Ishikawa (cell line): ENCODE data around the gene GRPEL2.

Experiments
- CEBPB ChIP-seq: IDR thresholded peaks from 2 replicates; pipeline ENCODE4 v1.6.1; 2012
- CREB1 ChIP-seq: IDR thresholded peaks from 2 replicates; pipeline ENCODE4 v1.6.1; 2012; ENCODE audit warnings: low read depth
- EGR1 ChIP-seq: IDR thresholded peaks from 2 replicates; pipeline ENCODE4 v1.6.1; 2012
- EP300 ChIP-seq: IDR thresholded peaks from 2 replicates; pipeline ENCODE4 v1.6.1; 2012; ENCODE audit warnings: borderline replicate concordance
- FOXM1 ChIP-seq: IDR thresholded peaks from 2 replicates; pipeline ENCODE4 v1.6.1; 2012; ENCODE audit warnings: low read depth, borderline replicate concordance
- NFIC ChIP-seq: IDR thresholded peaks from 2 replicates; pipeline ENCODE4 v1.6.1; 2012
- RAD21 ChIP-seq: IDR thresholded peaks from 2 replicates; pipeline ENCODE4 v1.6.1; 2012; ENCODE audit warnings: low read depth
- REST ChIP-seq: IDR thresholded peaks from 2 replicates; pipeline ENCODE4 v1.6.1; 2012; ENCODE audit warnings: low read depth, mild to moderate bottlenecking
- TAF1 ChIP-seq: IDR thresholded peaks from 2 replicates; pipeline ENCODE4 v1.6.1; 2012; ENCODE audit warnings: low read depth, mild to moderate bottlenecking
- TCF12 ChIP-seq: IDR thresholded peaks from 2 replicates; pipeline ENCODE4 v1.6.1; 2012; ENCODE audit warnings: low read depth
- TEAD4 ChIP-seq: IDR thresholded peaks from 2 replicates; pipeline ENCODE4 v1.6.1; 2012
- USF1 ChIP-seq: IDR thresholded peaks from 2 replicates; pipeline ENCODE4 v1.6.1; 2012
- YY1 ChIP-seq: IDR thresholded peaks from 2 replicates; pipeline ENCODE4 v1.6.1; 2012; ENCODE audit warnings: low read depth
- ZBTB7A ChIP-seq: IDR thresholded peaks from 2 replicates; pipeline ENCODE4 v1.6.1; 2012; ENCODE audit warnings: low read depth
- TF ChIP-seq, protein P1 (sequence below): IDR thresholded peaks from 2 replicates; pipeline ENCODE4 v1.6.1; 2012

The GRPEL2 gene

DNA sequence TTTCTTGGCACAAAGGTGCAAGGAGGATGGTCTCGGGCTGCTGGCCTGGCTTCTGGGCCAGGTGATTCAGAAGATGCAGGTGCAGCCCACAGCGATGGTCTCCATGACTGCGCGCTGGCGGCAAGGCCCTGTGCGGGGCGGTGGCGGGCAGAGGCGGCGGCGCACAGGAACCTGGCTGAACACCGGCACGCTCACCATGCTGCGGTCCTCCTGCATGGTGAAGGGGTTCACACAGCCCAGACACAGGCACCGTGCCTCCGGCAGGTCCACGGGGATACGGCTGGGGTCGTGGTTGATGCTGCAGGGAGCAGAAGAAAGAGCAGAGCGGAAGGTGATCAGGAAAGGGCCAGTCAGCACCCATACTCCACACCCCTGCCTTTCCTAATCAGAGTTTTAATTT lies 29.0 kb downstream of the GRPEL2 start:
- TF ChIP-seq ZBTB7A, result no peak
- TF ChIP-seq USF1, result no peak
- no peak for TF ChIP-seq TCF12

DNA sequence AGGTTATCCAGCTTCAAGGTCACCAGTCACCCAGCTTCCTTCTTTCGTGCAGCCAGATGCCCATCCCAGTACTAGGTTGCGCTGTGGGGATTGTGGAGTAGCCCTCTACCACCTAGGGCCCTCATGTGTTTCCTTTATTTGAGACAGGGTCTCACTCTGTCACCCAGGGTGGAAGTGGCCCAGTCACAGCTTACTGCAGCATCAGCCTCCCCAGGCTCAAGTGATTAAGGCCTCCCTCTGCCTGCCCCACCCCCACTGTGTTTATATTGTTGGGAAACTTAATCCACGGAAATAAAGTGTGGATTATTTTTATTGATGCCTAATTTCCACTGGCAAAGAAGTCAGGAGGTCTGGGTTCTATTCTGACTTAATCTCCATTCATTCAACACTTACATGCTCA lies 29.5 kb downstream of the GRPEL2 start:
- TF ChIP-seq TCF12 (no peak), EP300 (no peak), YY1 (no peak), USF1 (no peak), TEAD4 (no peak), FOXM1 (no peak), CREB1 (no peak), RAD21 (no peak), EGR1 (no peak), TAF1 (no peak), CEBPB (no peak), NFIC (no peak), ZBTB7A (no peak)
- TF ChIP-seq, protein P1, sequence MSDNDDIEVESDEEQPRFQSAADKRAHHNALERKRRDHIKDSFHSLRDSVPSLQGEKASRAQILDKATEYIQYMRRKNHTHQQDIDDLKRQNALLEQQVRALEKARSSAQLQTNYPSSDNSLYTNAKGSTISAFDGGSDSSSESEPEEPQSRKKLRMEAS, result no peak

DNA sequence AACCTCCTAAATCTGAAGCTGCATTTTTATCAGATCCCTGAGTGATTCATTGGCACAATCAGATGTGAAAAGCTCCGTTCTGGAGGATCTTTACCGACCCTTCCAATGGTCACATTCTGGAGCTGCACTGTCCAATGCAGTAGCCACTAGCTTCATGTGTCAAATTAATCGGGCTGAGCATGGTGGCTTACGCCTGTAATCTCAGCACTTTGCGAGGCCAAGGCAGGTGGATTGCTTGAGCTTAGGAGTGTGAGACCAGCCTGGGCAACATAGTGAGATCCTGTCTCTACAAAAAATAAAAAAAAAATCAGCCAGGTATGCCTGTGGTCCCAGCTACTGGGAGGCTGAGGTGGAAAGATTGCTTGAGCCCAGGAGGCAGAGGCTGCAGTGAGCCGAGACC lies 30.1 kb downstream of the GRPEL2 start:
- TF ChIP-seq REST (no peak), FOXM1 (no peak), RAD21 (no peak), EP300 (no peak), TCF12 (no peak), USF1 (no peak), CEBPB (no peak), NFIC (no peak), ZBTB7A (no peak), EGR1 (no peak), TEAD4 (no peak), YY1 (no peak), CREB1 (no peak), TAF1 (no peak)
- TF ChIP-seq, protein P1, result no peak

GRCh38 chr5:149376104-149376503 lies 30.8 kb downstream of the GRPEL2 start:
- no peak for TF ChIP-seq EGR1
- no peak for TF ChIP-seq TCF12

GRCh38 chr5:149376711-149377447 lies 31.6 kb downstream of the GRPEL2 start:
- no peak for TF ChIP-seq RAD21
- no peak for TF ChIP-seq USF1
- TF ChIP-seq TEAD4, result no peak
- no peak for TF ChIP-seq FOXM1
- TF ChIP-seq, protein P1, result no peak
- TF ChIP-seq NFIC, result no peak
- TF ChIP-seq EGR1, result no peak
- TF ChIP-seq YY1, result no peak
- TF ChIP-seq REST, result no peak
- TF ChIP-seq CEBPB, result no peak
- TF ChIP-seq TCF12, result no peak
- no peak for TF ChIP-seq TAF1
- TF ChIP-seq EP300, result no peak
- TF ChIP-seq CREB1, result no peak
- TF ChIP-seq ZBTB7A, result no peak
